Measurements from ENCODE around the gene ZG16B.

DNA sequence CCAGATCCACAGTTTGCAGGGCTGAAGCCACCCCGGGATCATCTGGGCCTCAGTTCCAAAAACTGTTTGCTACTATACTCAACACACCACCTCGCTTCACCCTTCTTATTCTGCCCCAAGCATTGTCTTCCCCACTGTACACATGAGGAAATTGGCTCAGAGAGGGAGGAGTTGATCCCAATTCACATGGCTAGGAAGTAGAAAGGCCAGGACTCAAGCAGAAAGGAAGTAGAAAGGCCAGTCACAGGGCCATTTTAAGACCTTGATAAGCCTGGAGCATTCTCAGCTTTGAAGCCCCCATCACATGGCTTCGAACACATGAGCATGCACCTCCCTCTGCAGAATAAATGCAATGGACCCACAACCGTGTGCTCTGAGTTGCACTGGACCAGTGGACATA, 35.5 kb downstream of the ZG16B start:
- TF ChIP-seq EZH2 (IDR thresholded peaks at IDR 0.05; ENCODE audit: borderline replicate concordance, insufficient read depth, low read depth, low read length, poor library complexity, severe bottlenecking) (no peak), CTCF (IDR thresholded peaks at IDR 0.05) (no peak)
